K562 (cell line): Measurements from ENCODE around the gene IRF9. TPM values are rescaled to one million over a fixed set of nuclear protein-coding genes. Genes with fewer than 3 reads are reported as not detected.

Experiments
- ATAC-seq: fragments of 200-7000 bp; cut with Tn5 transposase; 3 replicates; pipeline ENCODE4 v1.9.1; 2020; ENCODE audit warnings: moderate library complexity
- BruUV-seq: library from RNA; stranded (reverse); fragments of 400-500 nt; replicated peaks from 2 replicates; lab custom pipeline; 2021; lab: Mats Ljungman, UMichigan
- CTCF ChIA-PET: fragments of 300-600 bp; formaldehyde crosslinking; extraction: SDS; loops from one replicate; lab custom pipeline; 2021; ENCODE audit warnings: low intra/inter-chr PET ratio; lab: Yijun Ruan, JAX
- POLR2A ChIA-PET: fragments of 300-600, 350-650 bp; sonication (Branson Sonifier 250); formaldehyde crosslinking; extraction: SDS; loops from one replicate; lab custom pipeline; 2021; ENCODE audit warnings: antibody characterized with exemption, inconsistent platforms; lab: Yijun Ruan, JAX
- DNase-seq, 4 experiments: peaks; one replicate each; pipeline versions ENCODE4 v3.0.0 to v3.0.0-alpha.2; 2011 to 2018; ENCODE audit warnings: low spot score in 3 of 4, mixed read lengths in 3 of 4; ENCODE audit errors: extremely low read depth in 1 of 4
- FAIRE-seq: peaks from 2 replicates; lab custom pipeline; 2011; peaks lifted over from hg19 to GRCh38; lab: Jason Lieb, UNC
- H2AFZ ChIP-seq: 2 replicates; pipeline ENCODE4 v1.6.0; 2011; ENCODE audit warnings: low read depth, low read length, control low read depth, inconsistent platforms
- H3K27ac ChIP-seq: fragments of 200-600 bp; 3 replicates; pipeline ENCODE4 v1.8.0; 2011; ENCODE audit warnings: low read depth, mild to moderate bottlenecking, control low read depth, inconsistent platforms, low read length, moderate library complexity, mixed read lengths; ENCODE audit errors: extremely low read depth
- H3K27me3 ChIP-seq, 2 experiments: fragments of 300-600 bp in 1 of 2; 2 replicates in 1 of 2; 3 replicates in 1 of 2; pipeline versions ENCODE4 v1.6.0 to v1.8.0; 2011; ENCODE audit warnings: inconsistent platforms in 2 of 2, low read length in 2 of 2, mild to moderate bottlenecking in 1 of 2, mixed read lengths in 1 of 2, moderate library complexity in 1 of 2; ENCODE audit not compliant: control insufficient read depth in 2 of 2, insufficient read depth in 2 of 2
- H3K36me3 ChIP-seq: fragments of 300-600 bp; 3 replicates; pipeline ENCODE4 v1.8.0; 2011; ENCODE audit warnings: mild to moderate bottlenecking, low read length, inconsistent platforms; ENCODE audit not compliant: control insufficient read depth, insufficient read depth
- H3K4me1 ChIP-seq, 2 experiments: fragments of 200-600 bp in 1 of 2; replicated peaks in 1 of 2; 2 replicates in 1 of 2; 3 replicates in 1 of 2; pipeline versions ENCODE4 v1.5.1 to v1.8.0; 2011; ENCODE audit warnings: inconsistent platforms in 2 of 2, low read length in 2 of 2, mild to moderate bottlenecking in 1 of 2, mixed read lengths in 1 of 2, moderate library complexity in 1 of 2; ENCODE audit not compliant: control insufficient read depth in 2 of 2, insufficient read depth in 2 of 2
- H3K4me2 ChIP-seq: 2 replicates; pipeline ENCODE4 v1.6.1; 2011; ENCODE audit warnings: low read length, control low read depth, inconsistent platforms, mixed read lengths; ENCODE audit not compliant: insufficient read depth
- H3K4me3 ChIP-seq: fragments of 200-600 bp; sonication (generic), shearing (Covaris generic); 2 replicates; pipeline ENCODE4 v1.5.1; 2016; ENCODE audit warnings: control low read depth, inconsistent platforms
- H3K79me2 ChIP-seq: fragments of 200-600 bp; 3 replicates; pipeline ENCODE4 v1.8.0; 2011; ENCODE audit warnings: low read length, inconsistent platforms; ENCODE audit not compliant: control insufficient read depth, insufficient read depth
- H3K9ac ChIP-seq, 2 experiments: 2 replicates each; pipeline versions ENCODE4 v1.6.0 to v1.6.1; 2011; ENCODE audit warnings: low read depth in 2 of 2, low read length in 2 of 2, control low read depth in 1 of 2, inconsistent platforms in 1 of 2, mild to moderate bottlenecking in 1 of 2, mixed read lengths in 1 of 2; ENCODE audit not compliant: insufficient read depth in 1 of 2
- H3K9me1 ChIP-seq: one replicate; pipeline ENCODE4 v1.6.0; 2011; ENCODE audit warnings: inconsistent platforms, mild to moderate bottlenecking, low read length, moderate library complexity; ENCODE audit not compliant: control insufficient read depth, insufficient read depth
- H3K9me3 ChIP-seq: replicated peaks from 2 replicates; pipeline ENCODE4 v1.5.1; 2011; ENCODE audit warnings: low read depth, low read length, inconsistent platforms; ENCODE audit not compliant: control insufficient read depth, insufficient read depth
- H4K20me1 ChIP-seq: replicated peaks from 2 replicates; pipeline ENCODE4 v1.6.1; 2011; ENCODE audit warnings: low read length, inconsistent platforms, mixed read lengths; ENCODE audit not compliant: control insufficient read depth, insufficient read depth
- BRF1 ChIP-seq: IDR thresholded peaks from 3 replicates; pipeline ENCODE4 v1.6.1; 2011; ENCODE audit warnings: borderline replicate concordance, mild to moderate bottlenecking; ENCODE audit not compliant: insufficient read length; ENCODE audit errors: extremely low read depth
- CHD2 ChIP-seq: IDR thresholded peaks from 2 replicates; pipeline ENCODE4 v1.6.1; 2011; ENCODE audit warnings: low read depth, low read length
- ETS1 ChIP-seq: conservative IDR thresholded peaks from 2 replicates; pipeline ENCODE4 v1.6.1; 2011; ENCODE audit warnings: low read depth, mild to moderate bottlenecking, low read length; ENCODE audit not compliant: control insufficient read depth
- FOXM1 ChIP-seq, 2 experiments: fragments of 450-650 bp in 1 of 2; sonication (generic) in 1 of 2; formaldehyde crosslinking in 1 of 2; IDR thresholded peaks; 2 replicates each; pipeline versions ENCODE4 v1.6.1 to v1.9.0; 2017 to 2022; ENCODE audit warnings: low read depth in 2 of 2, mild to moderate bottlenecking in 2 of 2, missing genetic modification reagents in 1 of 2, moderate library complexity in 1 of 2
- KDM4B ChIP-seq, 2 experiments: fragments of 450-650 bp in 1 of 2; sonication (generic) in 1 of 2; IDR thresholded peaks; 2 replicates each; pipeline ENCODE4 v1.6.1; 2016 to 2017; ENCODE audit warnings: borderline replicate concordance in 2 of 2, antibody characterized with exemption in 1 of 2, low read depth in 1 of 2, mild to moderate bottlenecking in 1 of 2
- SAP30 ChIP-seq: fragments of 200-600 bp; sonication (generic); IDR thresholded peaks from 2 replicates; pipeline ENCODE4 v1.6.1; 2012; ENCODE audit warnings: borderline replicate concordance, low read depth, mild to moderate bottlenecking, moderate library complexity, low read length, control low read depth, inconsistent platforms; ENCODE audit not compliant: insufficient read depth, poor library complexity, severe bottlenecking
- TBP ChIP-seq: optimal IDR thresholded peaks from 2 replicates; pipeline ENCODE3; 2011; ENCODE audit warnings: low read depth, low read length, improper control_type of control experiment
- U2AF2 ChIP-seq: fragments of 200-400 bp; formaldehyde crosslinking; optimal IDR thresholded peaks from 2 replicates; pipeline ENCODE3; 2017; ENCODE audit warnings: low read depth, mild to moderate bottlenecking, low read length
- ZNF146 ChIP-seq: IDR thresholded peaks from one replicate; pipeline ENCODE4 v1.6.1; 2018; ENCODE audit warnings: missing compliant biosample characterization; ENCODE audit not compliant: unreplicated experiment
- ZNF175 ChIP-seq: fragments of 200-800 bp; sonication (Bioruptor generic); IDR thresholded peaks from 2 replicates; pipeline ENCODE4 v1.6.1; 2016; ENCODE audit warnings: low read depth, mild to moderate bottlenecking, missing genetic modification characterization, missing compliant biosample characterization
- ZNF699 ChIP-seq: fragments of 250-450 bp; sonication (Bioruptor Pico); IDR thresholded peaks from 2 replicates; pipeline ENCODE4 v1.8.0; 2021; ENCODE audit warnings: mild to moderate bottlenecking, moderate library complexity; ENCODE audit not compliant: insufficient replicate concordance
- WGBS: fragments of 100-300 bp; shearing (Covaris generic); methylation state at CpG from one replicate; pipeline ENCODE4 v1.1.6; 2016; ENCODE audit warnings: low coverage, mixed read lengths; ENCODE audit not compliant: insufficient coverage; ENCODE audit errors: missing lambda C conversion rate; 5-methylcytosine and 5-hydroxymethylcytosine counted together
- in situ Hi-C: fragments of 300-500 bp; cut with MboI; formaldehyde crosslinking; loops from 4 replicates; pipeline ENCODE4 v1.15.0; 2018; ENCODE audit warnings: inconsistent platforms, mixed read lengths
- intact Hi-C: fragments of 100-400 bp; cut with micrococcal nuclease; formaldehyde crosslinking; loops from 2 replicates; pipeline ENCODE4 v1.14.2; 2022
- polyA plus RNA-seq, 8 experiments: library from polyadenylated mRNA; depleted of rRNA in 4 of 8; stranded (reverse) in 5 of 8; unstranded in 3 of 8; fragments of >200 nt; fragmentation: Nextera tagmentation in 2 of 8; fragmentation: Illumina TruSeq in 1 of 8; extraction: Ambion mirVana in 2 of 8; extraction: Trizol in 1 of 8; gene quantifications; 2 replicates each; pipeline versions ENCODE4 v1.2.1 to v1.2.3, GENCODE V29; 2011 to 2014; ENCODE audit warnings: inconsistent platforms in 1 of 8, missing spikeins in 1 of 8
- total RNA-seq, 7 experiments: library from RNA; depleted of rRNA in 6 of 7; stranded (reverse); fragments of >200 nt in 6 of 7; fragmentation: Illumina TruSeq in 2 of 7; extraction: Trizol in 2 of 7; gene quantifications; 2 replicates each; pipeline versions ENCODE4 v1.2.1 to v1.2.3, GENCODE V29; 2011 to 2021; ENCODE audit warnings: low replicate concordance in 1 of 7

IRF9 gene
- total and polyA plus RNA-seq, 9 of the 15 experiments (the other 6 are each of a cell fraction or from before 2014, with no cell fraction given), result 0.79 to 14.8 (median 6.1) TPM

GRCh38 chr14:24172261-24172860 is 11.3 kb downstream of the IRF9 start:
- WGBS, result 90% methylated on average over 19 of the region's 30 CpGs
- Histone ChIP-seq H3K9me1 (no peaks in the 10 kb centered on the region), H3K9ac (no peak overlapping the region), H3K4me1 (no peaks in the 10 kb centered on the region; a peak in 3 of 5 replicates), H2AFZ (no peak overlapping the region), H4K20me1 (no peaks in the 10 kb centered on the region), H3K9me3 (no peaks in the 10 kb centered on the region), H3K79me2 (no peaks in the 10 kb centered on the region), H3K27ac (no peak overlapping the region), H3K27me3 (no peaks in the 10 kb centered on the region), H3K36me3 (no peaks in the 10 kb centered on the region; the same call in 2 of the 3 replicates), H3K4me3 (no peak overlapping the region), H3K4me2 (no peak overlapping the region)
- in situ Hi-C loops, result no loop called here
- intact Hi-C loops, result no loop called here
- BruUV-seq, result no TSS peak
- ATAC-seq, result no peak
- CTCF ChIA-PET, result no interaction called here
- POLR2A ChIA-PET, result interaction anchor here (0.5 to 1.3 kb wide), 3 partner anchors 11 to 43 kb away, joined by 3 to 7 read pairs (median 3); partner anchors contain the start of genes IRF9, MDP1 and PSME1
- no peak for TF ChIP-seq ZNF699 (CRISPR knock-in tag)
- TF ChIP-seq FOXM1 (IDR thresholded peaks at IDR 0.05; ENCODE audit: low read depth), result no peak
- no peak for TF ChIP-seq FOXM1 (CRISPR knock-in tag; IDR thresholded peaks at IDR 0.05; ENCODE audit: low read depth)
- no peak for TF ChIP-seq U2AF2
- TF ChIP-seq TBP, result no peak
- no peak for TF ChIP-seq ETS1
- TF ChIP-seq ZNF146 (CRISPR knock-in tag), result no peak
- TF ChIP-seq CHD2, result no peak
- no peak for TF ChIP-seq ZNF175 (CRISPR knock-in tag)
- no peak for TF ChIP-seq SAP30
- no peak for TF ChIP-seq KDM4B (IDR thresholded peaks at IDR 0.05; ENCODE audit: borderline replicate concordance in 2 of 2, low read depth in 1 of 2)
- TF ChIP-seq BRF1, result no peak
- no peak for DNase-seq
- FAIRE-seq, result no peak
